HG03378 (cell line): ENCODE results near the gene PARP12.

Source experiments
- ATAC-seq: cut with Tn5 transposase; IDR thresholded peaks from one replicate; pipeline ENCODE4 v1.9.1; 2021; ENCODE audit warnings: mild to moderate bottlenecking, moderate library complexity; ENCODE audit not compliant: unreplicated experiment

Gene PARP12

DNA sequence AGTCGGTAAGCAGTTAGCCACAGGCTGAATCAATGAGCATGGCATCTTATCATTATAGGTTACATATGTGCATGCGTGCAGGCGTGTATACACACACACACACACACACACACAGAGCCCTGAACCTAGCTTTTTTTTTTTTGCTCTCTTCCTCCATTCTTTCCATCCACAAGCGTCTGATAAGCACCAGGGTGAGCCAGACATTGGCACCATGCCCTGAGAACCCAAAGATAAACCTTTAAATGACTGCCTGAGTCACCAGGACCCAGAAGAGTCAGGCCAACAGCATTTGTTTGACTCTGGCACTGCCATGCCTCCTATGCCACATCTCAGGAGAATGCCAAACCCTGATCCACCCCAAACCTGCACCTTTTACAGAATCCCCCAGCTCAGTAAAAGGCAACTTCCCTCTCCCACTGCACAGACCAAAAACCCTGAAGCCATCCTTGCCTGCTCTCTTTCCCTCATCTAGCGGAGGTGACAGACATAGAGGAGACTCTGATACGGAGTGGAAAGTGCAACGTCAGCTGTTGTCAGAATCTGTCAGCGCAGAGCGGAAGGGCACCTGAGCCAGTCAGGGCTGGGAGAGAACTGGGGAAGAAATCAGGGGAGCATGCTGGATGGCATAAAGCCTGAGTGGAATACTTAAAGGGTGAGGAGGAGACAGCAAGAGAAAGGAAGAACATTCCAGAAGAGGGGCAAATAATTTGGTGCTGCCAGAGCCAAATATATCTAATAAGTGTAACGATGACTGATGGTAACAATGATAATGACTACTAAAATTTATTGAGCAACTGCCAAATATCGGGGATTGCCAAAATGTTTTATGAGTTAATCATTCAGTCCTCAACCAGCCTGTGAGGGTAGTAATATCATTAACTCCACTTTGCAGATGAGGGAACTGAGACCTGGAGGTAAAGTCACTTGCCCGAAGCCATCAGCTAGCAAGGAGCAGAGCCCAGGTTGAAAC is 3.2 kb downstream of the PARP12 start:
- no peak for ATAC-seq

DNA sequence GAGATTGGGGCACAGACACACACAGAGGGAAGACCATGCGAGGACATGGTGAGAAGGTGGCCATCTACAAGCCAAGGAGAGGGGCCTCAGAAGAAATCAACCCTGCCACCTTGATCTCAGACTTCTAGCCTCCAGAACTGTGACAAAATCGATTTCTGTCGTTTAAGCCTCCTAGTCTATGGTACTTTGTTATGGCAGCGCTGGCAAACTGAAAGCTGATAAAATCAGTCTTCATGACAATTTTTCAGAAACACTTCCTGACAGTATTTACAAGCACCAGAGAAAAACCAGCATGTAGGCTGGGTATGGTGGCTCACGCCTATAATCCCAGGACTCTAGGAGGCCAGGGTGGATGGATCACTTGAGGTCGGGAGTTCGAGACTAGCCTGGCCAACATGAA is 4.2 kb downstream of the PARP12 start:
- ATAC-seq: no peak

DNA sequence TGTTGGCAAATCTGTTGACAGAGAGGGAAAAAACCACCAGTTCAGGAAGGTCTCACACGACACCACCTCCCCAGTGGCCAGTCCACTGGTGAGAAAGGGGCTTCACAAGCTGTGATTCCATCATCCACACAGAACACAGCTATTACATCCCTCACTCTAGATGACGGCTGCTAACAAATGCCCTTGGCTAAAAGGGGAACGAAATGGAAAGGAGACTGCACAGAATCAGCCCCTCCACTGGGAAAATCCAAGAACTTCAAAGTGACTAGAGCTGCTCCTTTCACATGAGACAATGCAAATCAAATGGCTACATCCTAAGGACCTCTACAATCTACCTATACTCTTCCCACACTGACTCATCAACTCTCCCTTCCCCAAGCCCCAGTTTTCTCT is 5.6 kb downstream of the PARP12 start:
- ATAC-seq: no peak

DNA sequence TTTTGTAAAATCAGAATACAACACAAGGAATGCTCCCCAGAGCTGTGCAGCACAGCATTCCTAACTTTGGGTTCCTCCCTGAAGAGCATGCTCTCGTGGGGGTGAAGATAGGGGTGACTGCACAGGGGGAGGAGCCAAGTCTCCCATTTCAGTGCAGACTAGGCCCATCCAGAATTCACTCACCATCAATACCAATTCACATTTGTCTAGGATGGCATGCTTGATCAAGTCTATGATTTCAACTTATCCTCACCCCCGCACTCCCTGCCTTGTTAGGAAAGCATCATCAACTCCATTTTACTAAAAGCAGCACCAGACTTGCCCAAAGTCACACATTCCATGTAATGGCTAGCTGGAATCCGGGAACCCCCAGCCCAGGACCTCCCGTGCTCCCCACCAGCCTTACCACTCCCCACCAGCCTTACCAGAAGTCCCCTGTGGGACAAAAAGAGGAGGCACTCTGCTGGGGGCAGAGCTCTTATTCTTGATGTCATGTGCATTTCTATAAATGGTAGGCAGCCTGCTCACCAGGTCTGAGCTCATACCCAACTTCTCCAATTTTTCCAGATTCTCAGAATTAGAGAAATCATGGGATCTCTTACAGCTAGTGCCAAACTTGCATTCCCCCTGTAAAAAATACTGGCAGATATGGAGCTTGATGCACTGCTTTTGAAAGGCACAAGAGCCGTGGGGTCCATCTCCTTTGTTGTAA is 6.2 kb downstream of the PARP12 start:
- no peak for ATAC-seq

DNA sequence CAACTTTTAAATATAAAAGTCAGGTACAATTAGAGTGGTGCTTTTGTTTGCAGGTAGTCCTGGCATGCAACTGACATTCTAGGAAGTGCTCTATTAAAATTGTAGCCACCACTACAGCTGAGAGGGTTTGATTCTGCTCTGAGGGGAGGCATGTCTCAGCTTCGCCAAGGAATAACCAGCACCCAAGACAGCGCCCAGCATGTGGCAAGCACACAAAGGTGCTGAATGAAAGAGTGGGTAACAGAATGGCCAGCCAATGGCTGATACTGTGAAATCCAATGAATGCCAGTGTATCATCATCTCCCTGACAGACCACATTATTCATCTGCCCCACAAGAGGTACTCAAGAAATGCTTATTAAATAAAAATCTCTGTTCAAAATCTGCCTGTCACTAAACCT is 6.9 kb downstream of the PARP12 start:
- no peak for ATAC-seq

DNA sequence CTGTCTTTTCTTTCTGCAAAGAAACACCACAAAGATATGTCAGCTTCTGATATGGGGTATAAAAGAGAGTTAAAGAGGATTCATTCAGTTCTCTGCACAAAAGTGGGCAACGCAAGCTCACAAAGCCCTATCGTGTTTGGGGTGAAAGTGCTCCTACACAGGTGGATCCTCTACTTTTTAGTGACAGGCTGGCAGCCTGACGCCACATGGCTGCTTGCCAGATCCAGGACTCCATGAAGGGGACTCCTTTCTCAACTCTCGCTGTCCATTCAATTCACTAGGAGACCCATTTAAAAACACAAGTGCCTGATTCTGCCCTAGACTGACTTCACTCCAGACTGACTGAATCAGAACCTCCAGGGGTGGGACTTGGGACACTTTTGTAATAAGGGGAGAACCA is 8.0 kb downstream of the PARP12 start:
- ATAC-seq: no peak

DNA sequence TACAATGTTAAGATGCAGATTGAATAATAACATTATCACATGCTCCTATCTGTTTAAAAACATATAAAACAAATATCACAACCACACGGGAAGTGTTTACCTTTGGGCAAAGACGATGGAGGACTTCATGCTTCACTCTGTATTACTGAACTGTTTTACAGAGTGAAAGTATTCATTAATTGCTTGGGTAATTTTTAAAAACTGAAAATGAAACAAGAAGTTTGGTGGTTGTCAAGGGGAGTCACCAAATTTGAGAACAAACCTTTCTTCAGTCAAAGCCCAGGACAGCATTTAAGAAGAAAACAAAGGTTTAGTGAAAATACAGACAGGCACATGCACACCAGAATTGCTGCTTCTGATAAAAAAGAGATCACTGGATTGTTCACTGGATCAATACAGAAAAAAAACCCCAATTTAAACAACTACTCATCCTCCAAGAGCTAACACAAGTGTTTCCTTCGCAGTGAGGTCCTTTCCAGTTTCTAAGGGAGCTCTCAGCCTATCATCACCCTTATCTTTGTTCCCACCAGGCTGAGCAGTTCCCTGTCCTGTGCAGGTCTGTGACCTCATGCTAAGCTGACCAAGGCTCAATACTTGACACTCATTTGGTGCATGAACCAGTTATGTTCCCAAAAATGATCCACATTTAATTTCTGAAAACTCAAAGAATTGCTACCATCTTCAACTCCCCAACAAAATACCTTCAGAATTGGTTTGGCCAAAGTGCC is 8.8 kb downstream of the PARP12 start:
- peak; percentile 94 for ATAC-seq

DNA sequence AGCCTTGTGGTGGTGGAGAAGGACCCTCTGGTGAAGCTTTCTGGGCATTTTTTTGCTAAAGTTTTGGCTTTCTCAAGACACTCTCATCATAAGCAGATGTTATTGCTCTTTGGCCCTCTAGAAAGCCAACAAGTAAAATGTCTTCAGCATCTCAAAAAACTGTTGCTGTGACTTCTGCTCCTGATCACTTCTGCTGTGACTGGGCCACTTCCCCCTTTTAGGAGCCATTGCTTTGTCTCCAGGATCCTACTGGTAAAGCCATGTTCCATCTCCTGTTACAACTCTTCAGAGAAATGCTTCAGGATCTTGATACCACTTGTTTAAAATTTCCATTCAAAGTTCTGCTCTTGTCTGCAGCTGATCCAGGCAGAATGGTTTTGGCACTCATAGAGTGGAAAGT is 10.9 kb downstream of the PARP12 start:
- ATAC-seq: no peak

DNA sequence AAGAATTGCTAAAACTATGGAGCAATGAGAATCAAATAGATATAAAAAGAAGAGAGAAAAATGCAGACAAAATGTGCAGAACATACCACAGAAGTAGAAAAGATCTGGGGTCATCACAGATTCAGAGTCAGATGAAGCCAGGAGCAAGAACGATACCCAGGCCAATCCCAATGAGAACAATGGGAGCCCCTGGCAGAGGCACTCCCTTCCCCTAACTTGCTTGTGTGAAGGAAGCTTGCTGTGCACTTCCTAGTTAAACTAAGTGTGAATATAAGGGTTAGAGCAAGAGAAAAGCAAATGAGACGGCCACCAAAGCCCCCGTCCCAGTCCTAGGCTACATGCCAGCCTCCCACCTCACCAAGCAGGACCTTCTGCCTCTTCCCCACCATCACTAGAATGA is 12.7 kb downstream of the PARP12 start:
- no peak for ATAC-seq

DNA sequence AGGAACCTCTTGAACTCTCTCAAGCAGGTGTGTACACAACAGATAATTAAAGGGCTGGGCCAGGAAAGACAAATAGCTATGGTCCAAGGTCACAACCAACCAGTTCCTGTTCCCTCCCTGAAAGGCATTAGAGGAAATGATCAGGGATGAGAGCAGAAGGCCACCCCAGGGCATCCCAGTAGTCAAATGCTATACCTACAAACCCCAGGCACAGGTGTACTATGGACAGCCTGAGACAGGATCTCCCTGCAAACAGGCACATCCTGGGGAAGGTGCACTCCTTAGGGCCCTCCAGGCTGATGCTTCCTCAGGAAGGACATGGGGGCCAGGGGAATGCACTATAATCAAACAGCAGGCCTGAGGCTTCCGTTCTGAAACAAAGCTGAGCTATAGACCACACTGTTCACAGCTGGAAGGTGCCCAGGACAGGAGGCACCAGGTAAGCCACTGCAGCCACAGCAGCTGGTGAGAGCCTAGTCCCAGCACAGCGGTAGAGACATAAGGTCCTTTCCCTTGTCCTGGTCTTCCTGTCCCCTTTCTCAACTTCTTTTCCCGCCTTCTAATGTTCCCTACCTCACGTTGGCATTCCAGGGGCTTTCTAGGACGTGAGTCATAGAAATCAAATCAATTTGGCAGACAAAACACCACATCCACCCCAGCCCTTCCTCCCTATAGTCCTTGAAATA is 13.3 kb downstream of the PARP12 start:
- ATAC-seq: no peak

DNA sequence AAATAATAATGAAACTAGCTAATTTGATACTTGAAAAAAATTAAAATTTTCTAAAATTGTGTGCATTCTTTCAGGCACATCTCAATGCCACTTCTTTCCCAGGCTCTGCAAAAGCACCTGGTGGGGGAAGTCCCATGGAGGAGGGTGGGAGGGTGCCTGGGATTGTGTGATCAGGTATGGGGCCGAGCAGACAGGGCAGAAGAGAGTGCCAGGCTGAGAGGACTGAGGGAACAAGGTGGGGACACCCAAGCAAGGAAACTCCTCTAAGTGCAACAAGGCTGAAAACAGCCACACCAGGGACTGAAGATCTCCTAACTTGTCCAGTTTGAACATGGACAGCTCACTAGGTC is 13.8 kb downstream of the PARP12 start:
- ATAC-seq: no peak

DNA sequence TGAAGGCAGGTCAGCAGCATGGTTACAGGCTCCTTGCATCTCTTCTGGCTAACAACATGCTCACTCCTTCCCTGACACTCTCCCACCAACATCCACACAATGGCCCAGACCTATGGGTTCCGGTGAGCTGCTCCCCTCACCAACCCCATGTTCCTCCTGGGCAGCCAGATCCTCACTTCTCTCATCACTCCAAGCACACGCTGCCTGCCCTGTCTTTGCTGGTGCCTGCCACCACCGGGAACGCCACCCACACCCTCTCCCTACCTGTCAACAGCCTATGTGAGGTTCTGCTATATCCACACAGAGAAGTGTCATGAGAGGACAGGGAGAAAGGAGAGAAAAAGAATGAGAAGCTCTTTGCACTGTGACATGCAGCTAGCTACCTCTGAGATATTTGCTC is 14.6 kb downstream of the PARP12 start:
- ATAC-seq: no peak

DNA sequence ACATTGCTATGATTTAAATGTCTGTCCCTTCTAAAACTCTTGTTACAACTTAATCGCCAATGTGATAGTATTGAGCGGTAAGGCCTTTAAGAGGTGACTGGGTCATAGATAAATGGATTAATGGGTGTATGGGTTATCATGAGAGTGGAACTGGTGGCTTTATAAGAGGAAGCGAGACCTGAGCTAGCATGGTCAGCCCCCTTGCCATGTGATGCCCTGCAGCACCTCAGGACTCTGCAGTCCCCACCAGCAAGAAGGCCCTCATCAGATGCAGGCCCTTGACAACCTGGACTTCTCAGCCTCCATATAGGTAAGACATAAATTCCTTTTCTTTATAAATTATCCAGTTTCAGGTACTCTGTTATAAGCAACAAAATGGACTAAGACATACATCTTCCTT is 15.6 kb downstream of the PARP12 start:
- no peak for ATAC-seq

DNA sequence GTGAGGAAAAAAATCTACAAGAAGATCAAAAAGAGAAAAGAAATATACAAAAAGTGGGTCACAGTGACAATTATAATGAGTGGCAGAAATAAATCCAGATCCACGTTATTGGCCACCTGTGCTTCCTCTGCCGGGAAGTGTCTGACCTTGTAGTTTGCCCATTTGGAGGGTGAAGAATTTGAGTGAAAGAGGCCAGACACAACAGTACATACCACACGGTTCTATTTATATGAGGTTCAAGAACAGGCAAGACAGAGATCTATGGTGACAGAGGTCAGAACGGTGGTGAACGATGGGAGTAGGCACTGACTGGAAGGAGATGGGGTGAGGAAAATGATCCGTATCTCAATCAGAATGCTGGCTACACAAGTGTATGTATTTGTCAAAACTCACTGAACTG is 17.1 kb downstream of the PARP12 start:
- no peak for ATAC-seq

DNA sequence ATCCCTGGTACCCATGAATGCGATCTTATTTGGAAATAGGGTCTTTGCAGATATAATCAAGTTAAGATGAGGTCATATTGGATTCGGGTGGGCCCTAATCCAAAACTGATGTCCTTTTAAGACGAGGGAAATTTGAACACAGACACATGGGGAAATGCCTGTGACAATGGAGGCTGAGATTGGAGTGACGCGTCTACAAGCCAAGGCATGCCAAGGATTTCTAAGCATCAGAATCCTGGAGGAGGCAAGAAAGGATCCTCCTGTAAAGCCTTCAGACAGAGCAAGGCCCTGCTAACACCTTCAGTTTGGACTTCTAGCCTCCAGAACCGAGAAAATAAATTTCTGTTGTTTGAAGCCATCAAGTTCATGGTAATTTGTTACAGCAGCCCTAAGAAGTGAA is 18.5 kb downstream of the PARP12 start:
- ATAC-seq: no peak

DNA sequence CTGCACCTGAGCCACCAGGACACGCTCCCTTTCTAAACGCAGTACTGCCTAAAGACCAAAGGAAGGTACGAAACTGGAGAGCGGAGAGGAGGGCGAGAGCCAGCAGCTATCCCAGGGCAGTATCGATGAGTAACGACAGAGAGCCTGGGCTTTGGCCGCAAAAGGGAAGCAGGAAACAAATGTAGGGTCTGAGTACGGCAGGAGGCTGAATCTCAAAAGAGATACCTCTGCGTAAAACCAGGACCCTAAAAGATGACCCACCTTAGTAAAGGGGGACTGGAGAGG is 20.4 kb downstream of the PARP12 start:
- ATAC-seq: no peak

DNA sequence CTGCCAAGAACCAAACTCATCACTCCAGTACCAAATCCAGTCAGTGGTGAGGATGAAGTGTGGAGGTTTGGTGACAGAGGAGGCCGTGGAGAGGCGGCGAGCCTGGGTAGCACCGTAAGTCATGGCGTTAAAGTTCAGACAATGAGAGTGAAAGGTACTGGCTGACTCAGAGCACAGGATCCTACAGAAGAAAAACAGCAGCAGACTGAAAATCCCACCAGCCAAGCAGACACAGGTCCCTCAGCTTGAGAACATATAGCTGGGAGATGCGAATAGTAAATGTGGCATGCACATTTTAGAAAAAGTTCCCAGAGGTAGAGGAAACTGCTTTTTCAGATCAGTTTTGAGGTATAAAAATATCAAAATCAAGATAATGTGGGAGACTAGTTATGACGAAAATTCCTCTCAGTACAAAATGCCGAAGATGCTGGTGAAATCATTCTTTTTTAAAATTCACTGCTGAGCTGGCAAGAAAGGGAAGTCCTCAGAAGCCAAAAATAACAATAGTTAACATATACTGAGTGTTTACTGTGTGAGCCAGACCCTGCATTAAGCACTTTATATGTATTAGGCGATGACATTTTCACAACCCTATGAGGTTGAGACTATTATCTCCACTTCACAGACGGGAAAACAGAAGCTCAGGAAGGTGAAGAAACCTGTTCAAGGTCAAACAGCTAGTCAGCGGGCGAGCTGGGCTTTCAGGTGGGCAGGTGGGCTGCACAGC is 20.9 kb downstream of the PARP12 start:
- ATAC-seq: no peak

DNA sequence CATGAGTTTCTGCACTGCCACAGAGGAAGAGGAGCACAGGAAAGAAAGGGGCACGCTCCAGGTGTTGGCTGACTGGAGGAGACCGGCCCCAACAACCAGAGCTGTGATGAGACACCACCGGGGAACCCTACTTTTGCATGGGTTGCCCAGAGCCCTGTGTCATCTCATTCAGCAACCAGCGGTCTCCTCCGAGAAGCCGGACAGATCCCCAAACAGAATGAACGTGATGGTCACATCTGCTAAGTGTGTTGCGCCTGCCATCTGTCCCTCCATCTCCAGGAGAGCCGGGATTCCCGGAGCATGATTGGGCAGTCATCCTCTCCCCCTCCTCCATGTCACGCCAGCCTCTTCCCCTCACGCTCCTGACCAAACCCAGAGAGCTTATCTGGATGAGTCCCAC is 22.9 kb downstream of the PARP12 start:
- no peak for ATAC-seq

DNA sequence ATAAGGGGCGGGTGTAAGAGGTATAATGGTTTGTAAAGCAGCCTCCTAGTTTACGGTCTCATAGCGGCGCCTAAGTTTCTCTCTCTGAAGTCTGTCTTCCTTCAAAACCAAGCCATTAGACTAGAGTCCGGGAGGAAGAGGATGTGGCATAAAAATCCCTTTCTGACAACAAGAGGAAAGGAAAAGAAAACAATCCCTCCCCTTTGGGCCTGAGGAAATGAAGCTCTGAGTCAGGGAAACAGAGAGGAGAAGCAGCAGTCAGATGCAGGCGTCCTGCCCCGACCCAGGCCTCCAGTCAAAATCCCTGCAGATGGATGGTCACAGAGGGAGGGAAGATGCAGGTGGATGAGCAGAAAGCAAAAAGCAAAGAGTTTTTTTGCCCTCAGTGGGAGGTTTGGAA is 23.7 kb downstream of the PARP12 start:
- no peak for ATAC-seq

DNA sequence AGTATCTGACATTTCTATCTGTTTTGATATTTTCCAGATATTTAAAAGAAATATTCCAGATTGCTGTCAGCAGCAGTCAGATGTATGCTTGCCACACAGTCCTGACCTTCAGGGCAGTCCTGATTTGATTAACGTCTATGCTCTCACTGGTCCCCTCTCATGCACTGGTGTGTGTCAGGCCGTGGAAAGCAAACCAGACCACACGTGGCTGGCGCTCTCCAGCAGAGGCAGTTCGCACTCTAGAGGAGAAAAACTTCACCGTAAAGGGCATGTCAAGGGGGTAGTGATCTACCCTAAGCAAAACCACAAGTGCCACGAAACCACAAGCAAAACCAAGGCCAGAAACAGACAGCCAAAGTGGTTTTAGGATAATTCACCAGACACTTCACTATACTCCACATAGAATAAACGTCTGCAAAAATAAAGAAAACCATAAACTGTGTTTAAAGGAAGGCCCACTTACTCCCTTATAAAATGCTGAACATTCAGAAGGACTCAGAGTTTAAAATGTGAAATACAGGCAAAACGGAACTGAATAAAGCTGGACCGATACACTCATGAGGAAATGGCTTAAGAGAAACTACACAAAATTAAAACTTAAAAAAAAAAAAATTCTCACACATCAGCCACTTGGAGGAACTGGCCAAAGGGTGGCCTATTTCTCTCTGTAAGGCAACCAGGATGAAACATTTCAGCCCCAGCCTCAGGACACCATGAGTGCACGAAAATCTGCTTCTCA is 26.4 kb downstream of the PARP12 start:
- no peak for ATAC-seq
